Activated naive CD4-positive, alpha-beta T cell (primary cell): ENCODE results near the gene FUCA2.

Experiments
- DNase-seq, 4 experiments: peaks; one replicate each; lab custom pipeline; 2025; lab: John Stamatoyannopoulos, UW

The FUCA2 gene, protein sequence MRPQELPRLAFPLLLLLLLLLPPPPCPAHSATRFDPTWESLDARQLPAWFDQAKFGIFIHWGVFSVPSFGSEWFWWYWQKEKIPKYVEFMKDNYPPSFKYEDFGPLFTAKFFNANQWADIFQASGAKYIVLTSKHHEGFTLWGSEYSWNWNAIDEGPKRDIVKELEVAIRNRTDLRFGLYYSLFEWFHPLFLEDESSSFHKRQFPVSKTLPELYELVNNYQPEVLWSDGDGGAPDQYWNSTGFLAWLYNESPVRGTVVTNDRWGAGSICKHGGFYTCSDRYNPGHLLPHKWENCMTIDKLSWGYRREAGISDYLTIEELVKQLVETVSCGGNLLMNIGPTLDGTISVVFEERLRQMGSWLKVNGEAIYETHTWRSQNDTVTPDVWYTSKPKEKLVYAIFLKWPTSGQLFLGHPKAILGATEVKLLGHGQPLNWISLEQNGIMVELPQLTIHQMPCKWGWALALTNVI

DNA sequence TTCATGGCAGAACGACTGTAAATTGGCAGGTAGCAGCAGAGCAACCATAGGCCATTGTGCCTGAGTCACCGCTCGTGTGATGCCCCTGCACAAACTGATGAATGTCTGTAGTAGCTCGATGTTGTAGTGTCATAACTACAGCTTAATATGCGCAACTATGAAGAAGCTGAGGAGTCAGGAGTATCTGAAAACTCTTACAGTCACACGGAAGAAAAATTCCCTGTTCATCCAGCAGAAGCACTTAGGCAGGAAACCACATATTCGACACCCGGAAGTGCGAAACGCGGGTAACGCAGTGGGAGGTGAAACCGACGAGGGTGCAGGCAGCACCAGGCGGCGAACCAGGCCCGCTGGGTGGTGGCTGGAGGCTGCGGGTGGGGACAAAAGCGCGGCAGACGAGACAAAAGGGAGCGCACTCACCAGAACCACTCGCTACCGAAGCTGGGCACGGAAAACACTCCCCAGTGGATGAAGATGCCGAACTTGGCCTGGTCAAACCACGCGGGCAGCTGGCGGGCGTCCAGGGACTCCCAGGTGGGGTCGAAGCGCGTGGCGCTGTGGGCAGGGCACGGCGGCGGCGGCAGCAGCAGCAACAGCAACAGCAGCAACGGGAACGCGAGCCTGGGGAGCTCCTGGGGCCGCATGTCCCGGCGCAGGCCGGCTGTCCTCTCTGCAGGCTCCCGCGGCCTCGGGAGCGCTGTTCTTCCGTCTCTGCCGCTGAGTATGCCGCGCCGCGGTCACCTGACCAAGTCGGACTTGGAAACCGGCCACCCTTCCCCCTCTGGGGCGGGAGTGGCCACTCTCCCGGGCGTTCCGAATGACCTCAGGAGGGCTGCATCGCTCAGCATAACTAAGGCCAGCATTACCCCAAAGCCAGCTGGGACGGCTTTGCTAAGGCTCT is at the start of gene FUCA2:
FUCA2 (minus strand) TSS at position 730 of the 901 bp plus-strand sequence; CDS start at position 644, 86 bp downstream.
- peak; percentile 18 to 52 (median 29) for DNase-seq

DNA sequence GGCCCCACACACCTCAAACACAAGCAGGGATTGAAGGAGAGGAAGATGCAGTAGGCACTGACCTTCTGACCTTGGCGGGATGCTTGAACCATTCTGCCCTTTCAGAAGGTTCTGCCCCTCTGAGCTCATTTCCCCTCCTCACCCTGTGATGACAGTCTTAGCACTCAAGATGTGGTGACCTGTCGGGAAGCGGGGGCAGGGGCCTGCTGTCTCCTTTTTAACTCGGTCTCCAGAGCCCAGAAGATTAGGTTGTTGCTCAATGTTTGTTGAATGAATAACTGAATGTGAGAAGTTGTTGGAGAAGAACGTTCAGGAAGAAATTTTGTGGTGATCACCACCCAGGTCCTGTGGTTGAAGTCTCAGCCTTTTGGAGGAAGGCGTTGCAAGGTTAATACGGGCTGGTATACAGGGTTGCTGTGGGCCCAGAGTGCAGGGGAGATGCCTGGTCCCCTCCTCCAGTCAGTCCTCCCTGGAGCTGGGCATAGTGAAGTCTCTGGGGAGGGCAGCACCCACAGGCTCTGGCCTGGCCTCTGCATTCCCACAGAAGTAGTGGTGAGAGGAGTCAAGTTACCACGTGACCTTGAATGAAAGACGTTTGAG is 49.7 kb upstream of the FUCA2 start:
- DNase-seq = no peak

DNA sequence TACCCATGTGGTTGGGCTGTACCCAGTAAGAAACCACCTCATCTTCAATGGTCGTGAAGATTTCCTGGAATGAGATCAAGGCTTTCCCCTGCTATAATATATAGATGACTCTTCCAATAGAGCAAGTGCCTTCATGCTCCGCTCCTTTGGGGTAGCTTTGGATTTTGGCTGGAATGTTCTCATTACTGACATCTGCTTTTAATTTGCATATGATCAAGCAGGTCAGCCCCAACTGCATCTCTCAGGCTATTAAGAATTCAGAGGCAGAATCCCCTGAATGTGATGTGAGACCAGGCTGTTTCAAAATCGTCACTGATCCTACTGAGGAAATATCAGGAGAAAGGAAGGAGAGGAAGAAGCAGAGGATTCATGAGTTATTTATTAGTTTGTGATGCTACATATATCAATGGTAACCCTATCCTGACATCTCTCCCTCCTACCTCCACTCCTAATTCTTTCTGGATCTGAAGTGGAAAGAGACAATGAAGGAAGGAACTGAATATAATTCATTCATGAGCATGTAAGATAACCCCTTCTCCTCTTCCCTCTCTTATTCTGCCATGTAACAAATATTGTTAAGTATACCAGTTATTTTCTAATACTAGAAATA is 47.6 kb upstream of the FUCA2 start:
- DNase-seq = no peak

DNA sequence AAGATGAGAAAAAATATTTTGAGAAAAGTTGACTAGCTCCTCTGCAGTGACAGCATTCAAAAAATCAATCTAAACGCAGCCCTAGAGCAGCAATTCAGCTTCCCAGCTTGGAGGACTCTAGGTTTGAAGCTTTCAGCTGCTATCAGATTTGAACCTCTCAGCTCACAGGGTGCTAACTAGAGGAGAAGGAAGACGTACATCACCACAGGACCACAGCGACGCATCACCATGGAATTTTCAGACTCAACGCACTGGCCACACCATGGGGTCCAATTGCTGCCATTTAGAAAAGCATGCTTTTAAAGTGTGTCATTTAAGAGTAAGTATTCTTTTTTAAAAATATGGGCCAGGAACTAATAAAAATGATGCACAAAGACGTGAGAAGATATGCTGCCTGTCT is 45.0 kb upstream of the FUCA2 start:
- DNase-seq = no peak

DNA sequence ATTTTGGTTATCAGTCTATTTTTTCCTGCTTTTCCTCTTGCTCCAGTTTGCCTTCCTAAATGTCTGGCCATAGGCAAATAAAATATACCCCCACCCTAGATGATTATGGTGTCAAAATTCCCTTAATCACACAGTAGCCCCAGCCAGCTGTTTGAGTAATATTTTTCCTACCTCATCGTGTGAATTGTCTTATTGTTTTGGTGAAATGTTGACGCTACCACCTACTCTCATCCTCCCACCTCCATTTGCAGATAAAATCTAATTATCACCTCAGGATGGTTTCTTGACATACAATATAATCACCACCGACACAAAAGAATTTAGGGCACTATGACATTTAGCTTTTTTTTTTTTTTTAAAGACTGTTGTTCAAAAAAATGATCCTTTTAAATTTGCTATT is 44.1 kb upstream of the FUCA2 start:
- no peak for DNase-seq

DNA sequence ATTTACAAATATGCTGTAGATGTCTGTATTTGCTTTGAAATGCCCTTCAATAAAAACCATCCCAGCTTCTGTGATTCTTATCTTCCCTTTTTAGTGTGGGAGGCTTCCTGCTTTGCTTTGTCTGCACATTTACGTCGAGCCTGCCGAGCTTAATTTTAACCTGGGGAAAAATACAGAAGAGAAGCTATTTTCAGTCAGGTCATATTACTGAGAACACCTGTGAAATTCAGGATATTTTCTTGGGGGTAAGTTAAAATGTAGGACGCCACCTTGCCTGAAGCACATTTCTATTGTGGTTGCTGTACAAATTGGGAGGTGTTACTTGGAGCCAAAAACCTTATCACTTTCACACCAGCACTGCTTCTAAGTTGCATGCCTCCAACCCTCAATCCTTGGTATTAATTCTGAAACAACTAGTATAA is 43.6 kb upstream of the FUCA2 start:
- DNase-seq = no peak

DNA sequence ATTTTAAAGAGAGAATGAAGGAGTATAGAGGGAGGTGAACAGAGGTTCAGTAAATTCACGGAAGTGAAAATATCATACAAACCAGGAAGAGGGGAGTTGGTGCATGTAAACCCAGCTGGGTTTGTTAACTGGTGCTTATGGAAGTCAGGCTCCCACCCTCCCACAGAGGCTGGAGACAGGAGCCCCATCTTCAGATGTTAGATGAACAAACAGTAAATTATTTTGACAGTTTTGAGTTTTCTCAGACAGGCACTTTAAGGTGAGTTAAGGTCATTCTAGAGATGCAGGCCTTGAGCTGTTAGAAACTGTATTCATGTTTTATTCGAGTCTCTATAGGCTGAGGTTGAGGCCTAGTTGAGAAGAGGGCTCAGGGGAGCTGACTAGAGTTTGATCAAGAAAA is 41.8 kb upstream of the FUCA2 start:
- DNase-seq = no peak

DNA sequence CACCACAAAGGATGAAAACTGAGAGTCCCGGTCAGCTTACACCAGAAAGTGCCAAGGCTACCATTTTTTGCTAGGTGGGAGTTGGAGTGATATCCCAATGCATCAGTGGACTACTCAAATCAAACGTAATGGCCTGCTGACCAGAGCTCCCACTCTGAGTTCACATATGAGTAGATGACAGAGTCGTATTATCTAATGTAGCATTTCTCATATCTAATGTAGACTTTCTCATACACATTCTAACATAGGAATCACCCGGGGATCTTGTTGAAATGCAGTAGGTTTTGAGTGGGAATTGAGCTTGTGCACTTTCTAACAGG is 38.4 kb upstream of the FUCA2 start:
- DNase-seq = no peak

DNA sequence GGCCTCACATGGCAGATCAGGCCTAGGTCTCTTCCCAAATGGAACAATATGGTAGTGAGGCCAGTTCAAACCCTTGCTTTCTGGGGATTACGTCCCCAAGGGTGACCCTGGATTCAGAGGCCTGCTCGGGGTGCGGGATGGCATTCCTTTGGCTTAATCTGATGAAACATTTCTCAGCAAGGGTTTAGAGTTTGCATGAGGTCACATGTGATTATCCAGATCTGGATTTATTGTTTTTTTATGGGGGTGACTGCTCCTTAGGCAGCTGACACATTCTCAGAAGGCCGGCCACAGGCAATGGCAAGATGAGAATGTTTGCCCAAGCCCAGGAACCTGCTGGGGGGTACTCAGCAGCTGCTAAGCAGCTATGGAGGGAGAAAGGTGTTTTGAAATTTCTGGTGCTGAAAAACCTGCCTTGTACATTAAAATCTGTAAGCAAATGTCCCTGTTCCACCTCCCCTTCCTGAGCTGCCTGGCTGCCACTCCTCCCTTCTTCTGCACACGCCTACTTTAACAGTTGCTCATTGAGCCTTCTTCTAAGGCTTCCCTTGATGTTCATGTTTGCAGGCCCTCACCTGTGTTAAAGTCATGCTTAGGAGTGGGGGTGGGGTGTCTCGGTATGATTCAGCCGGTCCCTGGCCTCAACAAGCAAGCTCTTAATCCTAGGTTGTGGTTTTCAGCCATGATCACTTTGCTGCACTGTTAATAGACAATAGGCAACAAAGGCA is 37.9 kb upstream of the FUCA2 start:
- no peak for DNase-seq

DNA sequence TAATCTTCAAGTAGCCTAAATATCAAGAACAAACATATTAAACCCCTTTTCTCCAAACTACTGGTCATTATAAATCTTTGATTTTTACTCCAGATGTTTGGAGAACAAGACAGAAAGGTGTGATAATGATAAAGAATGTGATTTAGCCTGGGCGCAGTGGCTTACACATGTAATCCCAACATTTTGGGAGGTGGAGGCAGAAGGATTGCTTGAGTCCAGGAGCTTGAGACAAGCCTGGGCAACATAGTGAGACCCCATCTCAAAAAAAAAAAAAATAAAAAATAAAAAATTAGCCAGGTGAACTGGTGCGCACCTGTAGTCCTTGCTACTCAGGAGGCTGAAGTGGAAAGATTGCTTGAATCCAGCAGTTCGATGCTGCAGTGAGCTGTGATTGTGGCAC is 35.1 kb upstream of the FUCA2 start:
- no peak for DNase-seq

DNA sequence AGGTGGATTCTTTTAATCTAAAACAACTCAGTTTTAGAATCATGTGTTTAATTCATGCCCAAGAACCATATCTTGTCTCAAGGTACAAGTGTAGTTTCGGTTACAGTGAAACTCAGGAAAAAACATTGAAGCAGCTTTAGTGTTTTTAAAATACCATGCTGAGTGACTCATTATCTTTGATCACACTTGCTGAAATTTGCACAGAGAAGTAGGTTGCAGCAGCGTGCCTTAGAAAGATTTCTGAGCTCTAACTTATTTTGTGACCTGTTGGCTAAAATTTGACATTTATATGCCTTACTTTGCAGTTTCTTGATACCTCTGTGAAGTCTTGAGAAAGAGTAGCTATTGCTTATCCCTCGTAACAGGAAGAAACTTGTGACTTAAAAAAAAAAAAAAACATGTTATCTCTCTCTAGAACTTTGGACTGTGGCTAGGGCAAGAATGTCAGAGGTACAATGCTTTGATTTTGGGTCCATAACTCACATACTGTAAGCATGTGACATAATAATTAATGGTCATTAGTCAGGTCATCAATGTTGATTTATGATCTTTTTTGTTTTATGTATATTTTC is 34.5 kb upstream of the FUCA2 start:
- no peak for DNase-seq

DNA sequence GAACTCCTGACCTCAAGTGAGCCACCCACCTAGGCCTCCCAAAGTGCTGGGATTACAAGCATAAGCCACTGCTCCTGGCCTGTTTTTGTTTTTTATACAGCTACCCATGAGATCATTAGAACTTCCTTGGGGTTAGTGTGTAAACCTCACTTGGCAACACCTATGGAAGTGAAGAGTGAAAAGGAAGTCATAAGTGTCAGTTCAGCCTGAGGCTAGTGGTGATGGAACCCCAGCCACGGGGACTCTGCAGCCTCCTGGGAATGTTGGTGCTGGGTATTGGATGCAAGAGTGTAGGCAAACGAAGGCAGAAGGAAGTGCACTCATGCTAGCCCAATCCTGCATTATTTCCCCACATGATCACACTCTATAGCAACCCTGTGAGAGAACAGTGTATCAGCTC is 33.6 kb upstream of the FUCA2 start:
- no peak for DNase-seq

DNA sequence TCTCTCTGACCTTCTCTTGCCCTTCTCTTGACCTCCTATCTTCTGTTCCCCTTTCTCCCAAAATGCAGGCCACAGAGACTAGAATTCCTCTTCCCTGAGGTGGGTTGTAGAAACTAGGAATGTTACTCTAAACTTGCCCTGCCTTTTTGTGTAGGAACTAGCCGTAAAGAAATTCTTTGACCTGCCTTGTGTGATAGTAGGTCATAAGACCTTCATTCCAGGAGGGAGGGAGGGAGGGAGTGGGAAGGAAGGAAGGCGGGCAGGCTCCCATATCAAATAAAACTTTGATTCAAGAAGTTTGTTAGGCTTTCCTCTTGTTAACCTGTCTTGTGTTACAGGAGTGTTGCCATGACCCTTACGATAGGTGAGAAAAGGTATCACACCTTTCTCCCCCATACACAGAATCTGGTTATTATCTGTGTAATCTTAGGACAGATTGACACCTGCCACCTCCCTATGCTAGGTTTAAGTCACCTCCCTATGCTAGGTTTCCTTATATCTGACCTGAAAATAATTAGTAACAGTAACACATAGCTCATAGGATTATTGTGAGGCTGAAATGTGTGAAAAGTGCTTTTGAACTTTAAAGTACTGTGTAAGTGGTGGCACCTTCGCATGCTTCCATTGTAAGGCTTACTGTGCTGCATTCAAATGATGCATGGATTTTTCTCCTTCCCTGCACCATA is 32.6 kb upstream of the FUCA2 start:
- no peak for DNase-seq

DNA sequence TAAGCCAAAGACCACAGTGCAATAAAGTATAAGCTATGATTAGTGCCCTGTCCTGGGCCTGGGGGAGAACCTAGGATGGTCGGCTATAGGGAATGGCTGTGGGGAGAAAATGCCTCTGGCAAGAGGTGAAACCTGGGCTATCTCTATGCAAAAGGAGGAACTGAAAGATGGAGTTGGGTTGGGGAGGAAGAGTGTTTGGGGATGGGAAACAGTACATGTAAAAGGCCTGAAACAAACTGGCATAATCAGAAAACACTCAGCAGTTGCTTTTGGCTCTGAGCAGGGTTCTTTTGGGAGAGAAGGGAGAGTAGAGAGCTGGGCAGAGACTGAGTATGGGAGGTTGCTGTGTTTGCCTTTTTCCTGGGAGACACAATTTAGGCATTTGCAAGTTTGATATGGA is 31.9 kb upstream of the FUCA2 start:
- no peak for DNase-seq

DNA sequence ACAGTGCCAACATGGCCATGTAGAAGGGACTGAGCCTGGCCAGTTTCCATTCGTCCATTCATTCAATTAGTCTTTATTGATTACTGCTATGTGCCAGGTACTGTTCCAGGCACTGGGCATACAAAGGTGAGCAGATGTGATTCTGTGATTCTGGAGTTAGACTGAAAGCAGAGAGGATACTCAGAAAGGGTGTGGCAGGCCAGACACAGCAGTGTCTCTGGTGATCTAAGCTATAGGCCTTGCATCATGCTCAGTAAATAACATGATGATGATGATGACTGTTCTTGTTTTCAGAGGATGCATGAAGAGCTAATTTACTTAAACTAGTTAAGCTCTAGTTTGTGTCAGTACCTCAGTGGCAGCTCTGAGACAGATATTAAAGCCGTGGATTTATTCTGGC is 31.4 kb upstream of the FUCA2 start:
- DNase-seq = no peak

DNA sequence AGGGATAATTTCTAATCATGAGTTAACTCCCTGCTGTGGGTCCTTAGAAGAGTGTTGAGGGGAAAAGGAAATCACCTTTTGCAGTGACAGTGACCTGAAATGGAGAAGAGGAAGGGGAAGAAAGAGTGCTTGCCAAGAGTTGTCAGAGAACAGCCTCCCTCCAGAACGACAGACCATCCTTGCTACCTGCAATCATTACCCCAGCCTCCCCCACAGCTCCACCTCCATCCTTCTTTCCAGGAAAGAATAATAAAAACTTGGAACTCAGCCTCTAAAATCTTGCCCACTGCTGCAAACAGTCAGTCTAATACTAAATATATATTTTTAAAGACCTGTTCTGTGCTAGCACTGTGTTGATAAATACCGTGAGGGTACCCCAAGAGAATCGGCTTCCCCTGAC is 28.7 kb upstream of the FUCA2 start:
- DNase-seq = no peak

DNA sequence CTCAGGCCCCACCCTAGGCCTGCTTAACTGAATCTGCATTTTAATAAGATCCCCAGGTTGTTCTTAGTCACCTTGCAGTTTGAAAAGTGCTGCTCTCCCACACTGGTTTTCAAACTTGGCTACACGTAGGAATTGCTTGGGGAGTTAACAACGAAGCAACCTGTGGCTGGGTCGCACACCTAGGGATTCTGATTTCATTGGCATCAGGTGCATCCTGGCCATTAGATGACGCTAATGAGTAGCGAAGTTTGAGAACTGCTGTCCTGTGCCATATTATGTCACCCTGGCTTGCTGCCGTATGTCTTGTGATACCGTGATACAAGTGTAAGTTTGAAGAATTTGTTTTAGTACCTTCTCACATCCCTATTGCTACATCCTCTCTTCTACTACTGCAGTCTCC is 28.2 kb upstream of the FUCA2 start:
- no peak for DNase-seq

DNA sequence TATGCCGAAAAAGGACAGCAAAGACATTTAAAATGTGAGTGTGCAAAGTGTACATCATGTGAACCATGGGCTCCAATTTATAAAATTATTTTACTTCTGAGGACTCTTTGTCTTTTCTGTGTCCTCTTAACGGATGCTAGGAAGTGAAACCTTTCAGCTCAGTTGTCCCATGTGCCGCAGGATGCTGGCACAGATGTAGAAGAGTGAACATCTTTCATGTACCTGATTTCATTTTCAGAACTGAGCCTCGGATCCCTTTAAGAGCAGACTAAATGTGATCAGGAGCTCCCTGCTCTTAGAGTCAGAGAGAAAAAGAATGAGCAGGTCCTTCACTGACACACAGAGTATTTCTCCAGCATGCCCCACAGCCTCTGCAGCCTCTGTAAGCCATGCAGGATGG is 27.6 kb upstream of the FUCA2 start:
- DNase-seq = no peak

DNA sequence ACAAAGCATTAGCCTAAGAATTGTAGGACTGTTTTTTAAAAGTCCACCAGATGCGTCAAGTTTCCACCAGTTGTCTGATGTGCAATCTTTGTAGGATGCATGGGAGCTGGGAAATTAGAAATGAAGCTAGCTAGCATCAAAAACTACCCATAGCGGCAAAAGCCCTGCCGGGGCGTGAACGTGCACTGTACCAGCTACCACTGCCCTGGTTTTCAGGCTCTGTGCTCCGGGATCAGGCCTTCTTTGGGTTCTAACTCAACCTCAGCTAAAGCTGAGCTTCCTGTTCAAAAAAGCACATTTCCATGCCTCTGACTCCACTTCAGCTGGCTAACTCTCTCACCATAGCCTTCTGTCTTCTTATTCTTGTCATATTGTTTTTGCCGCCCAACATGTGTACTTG is 26.9 kb upstream of the FUCA2 start:
- DNase-seq = no peak

DNA sequence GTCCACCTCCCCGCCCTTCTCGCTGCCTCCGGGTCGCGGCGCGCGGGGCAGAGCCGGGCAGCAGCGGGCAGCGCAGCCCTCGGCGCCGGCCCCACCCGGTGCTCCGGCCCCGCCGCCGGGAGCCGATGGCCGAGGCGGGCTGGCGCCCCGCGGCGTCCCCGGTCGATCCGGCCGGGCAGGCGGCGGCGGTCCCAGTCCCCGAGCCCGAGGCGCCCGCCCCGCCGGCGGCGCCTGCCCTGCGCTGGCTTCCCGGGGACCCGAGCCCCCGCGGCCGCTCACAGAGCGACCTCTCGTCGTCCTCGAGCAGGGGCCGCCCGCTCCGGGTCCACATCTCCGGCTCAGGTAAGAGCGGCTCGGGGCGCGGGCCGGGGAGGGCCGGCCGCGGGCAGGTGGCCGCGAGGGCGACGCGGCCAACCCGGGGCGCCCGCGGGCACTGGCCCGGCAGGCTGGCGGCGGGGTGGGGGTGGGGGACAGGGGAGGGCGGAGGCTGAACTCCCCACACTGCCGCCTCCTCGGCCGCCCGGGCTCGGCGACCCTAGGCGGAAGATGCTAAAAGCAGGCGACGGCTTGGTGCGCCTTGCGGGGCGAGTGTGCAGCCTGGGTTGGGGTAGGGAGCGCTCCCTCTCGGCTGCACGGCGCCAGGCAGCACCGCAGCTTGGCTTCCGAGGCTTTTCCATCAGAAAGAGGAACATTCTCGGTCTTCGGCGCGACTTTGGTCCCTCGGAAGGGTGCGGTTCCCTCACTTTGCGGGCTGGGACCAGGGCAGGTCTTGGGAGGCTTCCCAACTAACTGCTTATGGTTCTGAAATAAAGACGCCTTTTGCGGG is 25.6 kb upstream of the FUCA2 start:
- peak; percentile 8 to 41 (median 20) for DNase-seq
